HEK293T (cell line): Measurements from ENCODE around the gene FCER1G.

ENCODE experiments used
- ELF4 ChIP-seq: fragments of 450-650 bp; IDR thresholded peaks from 2 replicates; pipeline ENCODE4 v1.6.1; 2017; ENCODE audit warnings: antibody characterized with exemption
- SP1 ChIP-seq: fragments of 450-650 bp; IDR thresholded peaks from 2 replicates; pipeline ENCODE4 v1.6.1; 2017
- SUZ12 ChIP-seq: fragments of 450-650 bp; IDR thresholded peaks from 2 replicates; pipeline ENCODE4 v1.6.1; 2016; ENCODE audit warnings: mild to moderate bottlenecking

DNA sequence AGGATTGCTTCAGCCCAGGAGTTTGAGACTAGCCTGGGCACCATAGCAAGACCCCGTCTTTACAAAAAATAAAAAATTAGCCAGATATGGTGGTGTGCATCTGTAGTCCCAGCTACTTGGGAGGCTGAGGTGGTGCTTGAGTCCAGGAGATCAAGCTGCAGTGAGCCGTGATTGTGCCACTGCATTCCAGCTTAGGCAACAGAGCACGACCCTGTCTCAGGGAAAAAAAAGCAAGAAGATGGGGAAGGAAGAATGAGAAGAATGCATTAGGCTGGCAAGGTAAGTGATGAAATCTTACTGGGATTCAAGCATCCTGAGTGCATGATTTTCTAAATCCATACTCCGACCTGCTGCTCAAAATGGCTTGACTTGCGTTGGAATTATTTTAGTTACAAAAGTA, 50.2 kb downstream of the FCER1G start:
- TF ChIP-seq SP1 (no peak), SUZ12 (no peak), ELF4 (no peak)
